K562 (cell line): ENCODE results near the gene ZNF385D. TPM values are rescaled to one million over a fixed set of nuclear protein-coding genes. Genes with fewer than 3 reads are reported as not detected.

Experiments
- ATAC-seq: fragments of 200-7000 bp; cut with Tn5 transposase; 3 replicates; pipeline ENCODE4 v1.9.1; 2020; ENCODE audit warnings: moderate library complexity
- BruUV-seq: library from RNA; stranded (reverse); fragments of 400-500 nt; replicated peaks from 2 replicates; lab custom pipeline; 2021; lab: Mats Ljungman, UMichigan
- CTCF ChIA-PET: fragments of 300-600 bp; formaldehyde crosslinking; extraction: SDS; loops from one replicate; lab custom pipeline; 2021; ENCODE audit warnings: low intra/inter-chr PET ratio; lab: Yijun Ruan, JAX
- POLR2A ChIA-PET: fragments of 300-600, 350-650 bp; sonication (Branson Sonifier 250); formaldehyde crosslinking; extraction: SDS; loops from one replicate; lab custom pipeline; 2021; ENCODE audit warnings: antibody characterized with exemption, inconsistent platforms; lab: Yijun Ruan, JAX
- DNase-seq, 4 experiments: peaks; one replicate each; pipeline versions ENCODE4 v3.0.0 to v3.0.0-alpha.2; 2011 to 2018; ENCODE audit warnings: low spot score in 3 of 4, mixed read lengths in 3 of 4; ENCODE audit errors: extremely low read depth in 1 of 4
- FAIRE-seq: peaks from 2 replicates; lab custom pipeline; 2011; peaks lifted over from hg19 to GRCh38; lab: Jason Lieb, UNC
- H2AFZ ChIP-seq: 2 replicates; pipeline ENCODE4 v1.6.0; 2011; ENCODE audit warnings: low read depth, low read length, control low read depth, inconsistent platforms
- H3K27ac ChIP-seq: fragments of 200-600 bp; 3 replicates; pipeline ENCODE4 v1.8.0; 2011; ENCODE audit warnings: low read depth, mild to moderate bottlenecking, control low read depth, inconsistent platforms, low read length, moderate library complexity, mixed read lengths; ENCODE audit errors: extremely low read depth
- H3K27me3 ChIP-seq, 2 experiments: fragments of 300-600 bp in 1 of 2; 2 replicates in 1 of 2; 3 replicates in 1 of 2; pipeline versions ENCODE4 v1.6.0 to v1.8.0; 2011; ENCODE audit warnings: inconsistent platforms in 2 of 2, low read length in 2 of 2, mild to moderate bottlenecking in 1 of 2, mixed read lengths in 1 of 2, moderate library complexity in 1 of 2; ENCODE audit not compliant: control insufficient read depth in 2 of 2, insufficient read depth in 2 of 2
- H3K36me3 ChIP-seq: fragments of 300-600 bp; 3 replicates; pipeline ENCODE4 v1.8.0; 2011; ENCODE audit warnings: mild to moderate bottlenecking, low read length, inconsistent platforms; ENCODE audit not compliant: control insufficient read depth, insufficient read depth
- H3K4me1 ChIP-seq, 2 experiments: fragments of 200-600 bp in 1 of 2; replicated peaks in 1 of 2; 2 replicates in 1 of 2; 3 replicates in 1 of 2; pipeline versions ENCODE4 v1.5.1 to v1.8.0; 2011; ENCODE audit warnings: inconsistent platforms in 2 of 2, low read length in 2 of 2, mild to moderate bottlenecking in 1 of 2, mixed read lengths in 1 of 2, moderate library complexity in 1 of 2; ENCODE audit not compliant: control insufficient read depth in 2 of 2, insufficient read depth in 2 of 2
- H3K4me2 ChIP-seq: 2 replicates; pipeline ENCODE4 v1.6.1; 2011; ENCODE audit warnings: low read length, control low read depth, inconsistent platforms, mixed read lengths; ENCODE audit not compliant: insufficient read depth
- H3K4me3 ChIP-seq: fragments of 200-600 bp; sonication (generic), shearing (Covaris generic); 2 replicates; pipeline ENCODE4 v1.5.1; 2016; ENCODE audit warnings: control low read depth, inconsistent platforms
- H3K79me2 ChIP-seq: fragments of 200-600 bp; 3 replicates; pipeline ENCODE4 v1.8.0; 2011; ENCODE audit warnings: low read length, inconsistent platforms; ENCODE audit not compliant: control insufficient read depth, insufficient read depth
- H3K9ac ChIP-seq, 2 experiments: 2 replicates each; pipeline versions ENCODE4 v1.6.0 to v1.6.1; 2011; ENCODE audit warnings: low read depth in 2 of 2, low read length in 2 of 2, control low read depth in 1 of 2, inconsistent platforms in 1 of 2, mild to moderate bottlenecking in 1 of 2, mixed read lengths in 1 of 2; ENCODE audit not compliant: insufficient read depth in 1 of 2
- H3K9me1 ChIP-seq: one replicate; pipeline ENCODE4 v1.6.0; 2011; ENCODE audit warnings: inconsistent platforms, mild to moderate bottlenecking, low read length, moderate library complexity; ENCODE audit not compliant: control insufficient read depth, insufficient read depth
- H3K9me3 ChIP-seq: replicated peaks from 2 replicates; pipeline ENCODE4 v1.5.1; 2011; ENCODE audit warnings: low read depth, low read length, inconsistent platforms; ENCODE audit not compliant: control insufficient read depth, insufficient read depth
- H4K20me1 ChIP-seq: replicated peaks from 2 replicates; pipeline ENCODE4 v1.6.1; 2011; ENCODE audit warnings: low read length, inconsistent platforms, mixed read lengths; ENCODE audit not compliant: control insufficient read depth, insufficient read depth
- ADNP ChIP-seq: fragments of 200-800 bp; sonication (Bioruptor generic); IDR thresholded peaks from 2 replicates; pipeline ENCODE4 v1.6.1; 2016; ENCODE audit warnings: missing genetic modification characterization, missing compliant biosample characterization
- ARHGAP35 ChIP-seq: fragments of 450-650 bp; IDR thresholded peaks from 2 replicates; pipeline ENCODE4 v1.6.1; 2018; ENCODE audit not compliant: partially characterized antibody
- C11orf30 ChIP-seq: fragments of 450-650 bp; IDR thresholded peaks from 2 replicates; pipeline ENCODE4 v1.6.1; 2016; ENCODE audit warnings: low read depth, mild to moderate bottlenecking
- CBX8 ChIP-seq: fragments of 200-600 bp; sonication (generic); IDR thresholded peaks from 2 replicates; pipeline ENCODE4 v1.6.1; 2012; ENCODE audit warnings: borderline replicate concordance, mixed run types, low read depth, mild to moderate bottlenecking, moderate library complexity, mixed read lengths, low read length, control low read depth, inconsistent platforms; ENCODE audit not compliant: poor library complexity, severe bottlenecking; ENCODE audit errors: extremely low read depth
- CC2D1A ChIP-seq: fragments of 450-650 bp; IDR thresholded peaks from 2 replicates; pipeline ENCODE4 v1.6.1; 2017; ENCODE audit warnings: mild to moderate bottlenecking
- CHCHD3 ChIP-seq: fragments of 250-450 bp; sonication (Bioruptor Pico); IDR thresholded peaks from 2 replicates; pipeline ENCODE4 v2.1.2; 2022; ENCODE audit warnings: mild to moderate bottlenecking
- GTF2E2 ChIP-seq: fragments of 200-800 bp; sonication (Bioruptor generic); IDR thresholded peaks from 2 replicates; pipeline ENCODE4 v1.6.1; 2016; ENCODE audit warnings: missing genetic modification characterization, missing compliant biosample characterization
- KAT8 ChIP-seq: fragments of 450-650 bp; IDR thresholded peaks from 2 replicates; pipeline ENCODE4 v1.6.1; 2016; ENCODE audit warnings: low read depth, mild to moderate bottlenecking
- MYC ChIP-seq, 2 experiments: fragments of 250-450 bp in 1 of 2; sonication (Bioruptor Pico) in 1 of 2; IDR thresholded peaks; 2 replicates each; pipeline versions ENCODE4 v1.5.1 to v1.6.1; 2012 to 2021; ENCODE audit warnings: low read depth in 2 of 2, borderline replicate concordance in 1 of 2, improper control_type of control experiment in 1 of 2, low read length in 1 of 2, mild to moderate bottlenecking in 1 of 2, moderate library complexity in 1 of 2
- NRF1 ChIP-seq, 2 experiments: fragments of 450-650 bp; IDR thresholded peaks in 1 of 2; conservative IDR thresholded peaks in 1 of 2; 2 replicates each; pipeline ENCODE4 v1.6.1; 2014; ENCODE audit warnings: mild to moderate bottlenecking in 2 of 2
- PHF21A ChIP-seq: fragments of 450-650 bp; IDR thresholded peaks from 2 replicates; pipeline ENCODE4 v1.6.1; 2017; ENCODE audit warnings: low read depth, borderline replicate concordance
- POLR2AphosphoS2 ChIP-seq: IDR thresholded peaks from 2 replicates; pipeline ENCODE4 v1.6.1; 2012; ENCODE audit warnings: low read length, improper control_type of control experiment
- POLR3G ChIP-seq: IDR thresholded peaks from 2 replicates; pipeline ENCODE4 v1.6.1; 2011; ENCODE audit not compliant: insufficient read length, insufficient replicate concordance; ENCODE audit errors: extremely low read depth
- RNF2 ChIP-seq: sonication (generic); IDR thresholded peaks from 2 replicates; pipeline ENCODE4 v1.6.1; 2016
- SLC30A9 ChIP-seq: fragments of 250-450 bp; sonication (Bioruptor Pico); IDR thresholded peaks from 2 replicates; pipeline ENCODE4 v1.8.0; 2022; ENCODE audit warnings: mild to moderate bottlenecking, moderate library complexity
- SMAD2 ChIP-seq: fragments of 150-350 bp; IDR thresholded peaks from 2 replicates; pipeline ENCODE4 v1.6.1; 2014; ENCODE audit warnings: low read depth, mild to moderate bottlenecking, low read length
- TAL1 ChIP-seq: fragments of 450-650 bp; IDR thresholded peaks from 2 replicates; pipeline ENCODE4 v1.6.1; 2016; ENCODE audit warnings: mild to moderate bottlenecking
- TEAD1 ChIP-seq, 2 experiments: fragments of 450-650 bp in 1 of 2; sonication (generic) in 1 of 2; formaldehyde crosslinking; IDR thresholded peaks; 2 replicates each; pipeline versions ENCODE4 v1.4.0 to v1.8.0; 2020 to 2022; ENCODE audit warnings: mild to moderate bottlenecking in 2 of 2, missing genetic modification reagents in 1 of 2
- TEAD2 ChIP-seq: fragments of 450-650 bp; IDR thresholded peaks from 2 replicates; pipeline ENCODE4 v1.6.1; 2016; ENCODE audit warnings: missing genetic modification characterization, control low read depth, missing compliant biosample characterization
- ZNF695 ChIP-seq: fragments of 450-650 bp; formaldehyde crosslinking; IDR thresholded peaks from 2 replicates; pipeline ENCODE4 v1.4.0; 2020; ENCODE audit warnings: mild to moderate bottlenecking, moderate library complexity
- WGBS: fragments of 100-300 bp; shearing (Covaris generic); methylation state at CpG from one replicate; pipeline ENCODE4 v1.1.6; 2016; ENCODE audit warnings: low coverage, mixed read lengths; ENCODE audit not compliant: insufficient coverage; ENCODE audit errors: missing lambda C conversion rate; 5-methylcytosine and 5-hydroxymethylcytosine counted together
- in situ Hi-C: fragments of 300-500 bp; cut with MboI; formaldehyde crosslinking; loops from 4 replicates; pipeline ENCODE4 v1.15.0; 2018; ENCODE audit warnings: inconsistent platforms, mixed read lengths
- intact Hi-C: fragments of 100-400 bp; cut with micrococcal nuclease; formaldehyde crosslinking; loops from 2 replicates; pipeline ENCODE4 v1.14.2; 2022
- polyA plus RNA-seq, 8 experiments: library from polyadenylated mRNA; depleted of rRNA in 4 of 8; stranded (reverse) in 5 of 8; unstranded in 3 of 8; fragments of >200 nt; fragmentation: Nextera tagmentation in 2 of 8; fragmentation: Illumina TruSeq in 1 of 8; extraction: Ambion mirVana in 2 of 8; extraction: Trizol in 1 of 8; gene quantifications; 2 replicates each; pipeline versions ENCODE4 v1.2.1 to v1.2.3, GENCODE V29; 2011 to 2014; ENCODE audit warnings: inconsistent platforms in 1 of 8, missing spikeins in 1 of 8
- total RNA-seq, 7 experiments: library from RNA; depleted of rRNA in 6 of 7; stranded (reverse); fragments of >200 nt in 6 of 7; fragmentation: Illumina TruSeq in 2 of 7; extraction: Trizol in 2 of 7; gene quantifications; 2 replicates each; pipeline versions ENCODE4 v1.2.1 to v1.2.3, GENCODE V29; 2011 to 2021; ENCODE audit warnings: low replicate concordance in 1 of 7
- TF ChIP-seq, protein P1 (sequence below): fragments of 450-650 bp; IDR thresholded peaks from 2 replicates; pipeline ENCODE4 v1.7.1; 2018; ENCODE audit warnings: mild to moderate bottlenecking, low read depth; ENCODE audit not compliant: partially characterized antibody
- TF ChIP-seq, protein P2 (sequence below): fragments of 450-650 bp; IDR thresholded peaks from one replicate; pipeline ENCODE4 v1.6.1; 2018; ENCODE audit warnings: mild to moderate bottlenecking, moderate library complexity; ENCODE audit not compliant: partially characterized antibody

ZNF385D gene
- total and polyA plus RNA-seq, 9 of the 15 experiments (the other 6 are each of a cell fraction or from before 2014, with no cell fraction given), result 0.14 to 1.7 (median 0.51) TPM

DNA sequence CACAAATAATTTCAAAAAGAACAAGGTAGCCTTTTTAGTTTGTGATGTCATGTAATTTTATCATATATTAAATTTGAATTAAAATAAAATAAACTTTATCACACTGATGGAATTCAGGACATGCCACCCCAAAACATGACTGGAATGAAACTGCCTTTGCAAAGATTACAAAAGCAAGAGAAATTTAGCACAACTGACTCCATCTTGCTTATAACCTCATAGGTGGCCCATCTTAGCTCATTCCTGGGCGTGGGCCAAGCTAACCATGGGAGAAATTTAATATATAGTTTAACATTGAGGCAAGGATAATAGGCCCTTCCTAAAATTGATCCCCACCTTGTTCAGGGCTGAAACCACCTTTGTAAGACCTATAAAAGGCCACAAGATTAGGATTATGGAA lies 235.6 kb downstream of the ZNF385D start:
- 13% methylated on average over 1 of the region's 1 CpG for WGBS
- H3K9me3 ChIP-seq, result no peaks in the 10 kb centered on the region
- FAIRE-seq, result no peak
- no peak overlapping the region for H3K27ac ChIP-seq
- no TSS peak for BruUV-seq
- no peaks in the 10 kb centered on the region for H3K4me1 ChIP-seq
- H3K4me2 ChIP-seq, result no peak overlapping the region
- ATAC-seq, result no peak
- no peaks in the 10 kb centered on the region for H3K79me2 ChIP-seq
- H3K4me3 ChIP-seq, result no peak overlapping the region
- intact Hi-C loops (no loop called here), in situ Hi-C loops (no loop called here)
- CTCF ChIA-PET, result no interaction called here
- POLR2A ChIA-PET, result no interaction called here
- no peak overlapping the region for H2AFZ ChIP-seq
- H3K36me3 ChIP-seq, result no peaks in the 10 kb centered on the region
- no peak for DNase-seq
- no peaks in the 10 kb centered on the region for H3K9me1 ChIP-seq
- no peak overlapping the region for H3K9ac ChIP-seq
- no peaks in the 10 kb centered on the region for H3K27me3 ChIP-seq
- H4K20me1 ChIP-seq, result no peaks in the 10 kb centered on the region
- TF ChIP-seq CC2D1A (no peak), CHCHD3 (CRISPR knock-in tag) (no peak), KAT8 (no peak), ADNP (tag) (0 out of 2 replicates have a peak, but pooled peaks have one; percentile 50), POLR3G (no peak), POLR2AphosphoS2 (no peak), C11orf30 (no peak), SLC30A9 (CRISPR knock-in tag) (no peak), ARHGAP35 (no peak), PHF21A (no peak), NRF1 (conservative IDR thresholded peaks at IDR 0.05 in 1 of 2, IDR thresholded peaks at IDR 0.05 in 1 of 2) (no peak), TEAD2 (tag) (no peak), TEAD1 (CRISPR knock-in tag; IDR thresholded peaks at IDR 0.05) (peak in 1 of 2 experiments; percentile 80; a peak in 2 of 4 replicates), MYC (IDR thresholded peaks at IDR 0.05; ENCODE audit: low read depth, low read length) (no peak), MYC (CRISPR knock-in tag; IDR thresholded peaks at IDR 0.05; ENCODE audit: borderline replicate concordance, low read depth) (no peak), SMAD2 (no peak), GTF2E2 (0 out of 2 replicates have a peak, but pooled peaks have one; percentile 35), TAL1 (no peak), ZNF695 (peak; percentile 92), CBX8 (no peak), RNF2 (no peak)
- TF ChIP-seq, protein P1, sequence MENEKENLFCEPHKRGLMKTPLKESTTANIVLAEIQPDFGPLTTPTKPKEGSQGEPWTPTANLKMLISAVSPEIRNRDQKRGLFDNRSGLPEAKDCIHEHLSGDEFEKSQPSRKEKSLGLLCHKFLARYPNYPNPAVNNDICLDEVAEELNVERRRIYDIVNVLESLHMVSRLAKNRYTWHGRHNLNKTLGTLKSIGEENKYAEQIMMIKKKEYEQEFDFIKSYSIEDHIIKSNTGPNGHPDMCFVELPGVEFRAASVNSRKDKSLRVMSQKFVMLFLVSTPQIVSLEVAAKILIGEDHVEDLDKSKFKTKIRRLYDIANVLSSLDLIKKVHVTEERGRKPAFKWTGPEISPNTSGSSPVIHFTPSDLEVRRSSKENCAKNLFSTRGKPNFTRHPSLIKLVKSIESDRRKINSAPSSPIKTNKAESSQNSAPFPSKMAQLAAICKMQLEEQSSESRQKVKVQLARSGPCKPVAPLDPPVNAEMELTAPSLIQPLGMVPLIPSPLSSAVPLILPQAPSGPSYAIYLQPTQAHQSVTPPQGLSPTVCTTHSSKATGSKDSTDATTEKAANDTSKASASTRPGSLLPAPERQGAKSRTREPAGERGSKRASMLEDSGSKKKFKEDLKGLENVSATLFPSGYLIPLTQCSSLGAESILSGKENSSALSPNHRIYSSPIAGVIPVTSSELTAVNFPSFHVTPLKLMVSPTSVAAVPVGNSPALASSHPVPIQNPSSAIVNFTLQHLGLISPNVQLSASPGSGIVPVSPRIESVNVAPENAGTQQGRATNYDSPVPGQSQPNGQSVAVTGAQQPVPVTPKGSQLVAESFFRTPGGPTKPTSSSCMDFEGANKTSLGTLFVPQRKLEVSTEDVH, result no peak
- TF ChIP-seq, protein P2, sequence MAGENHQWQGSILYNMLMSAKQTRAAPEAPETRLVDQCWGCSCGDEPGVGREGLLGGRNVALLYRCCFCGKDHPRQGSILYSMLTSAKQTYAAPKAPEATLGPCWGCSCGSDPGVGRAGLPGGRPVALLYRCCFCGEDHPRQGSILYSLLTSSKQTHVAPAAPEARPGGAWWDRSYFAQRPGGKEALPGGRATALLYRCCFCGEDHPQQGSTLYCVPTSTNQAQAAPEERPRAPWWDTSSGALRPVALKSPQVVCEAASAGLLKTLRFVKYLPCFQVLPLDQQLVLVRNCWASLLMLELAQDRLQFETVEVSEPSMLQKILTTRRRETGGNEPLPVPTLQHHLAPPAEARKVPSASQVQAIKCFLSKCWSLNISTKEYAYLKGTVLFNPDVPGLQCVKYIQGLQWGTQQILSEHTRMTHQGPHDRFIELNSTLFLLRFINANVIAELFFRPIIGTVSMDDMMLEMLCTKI, result no peak
